NCI-H345 treated with DMSO at 0.1 percent for 48 hours (cell line): ENCODE results near the gene CD46.
"Not testable (repeated sequence)": the region's sequence is repeated elsewhere in the genome, so short reads cannot be mapped to it uniquely, and the experiment has no call there.

Experiments used
- DNase-seq: peaks from one replicate; lab custom pipeline; 2025; ENCODE audit not compliant: unreplicated experiment; lab: John Stamatoyannopoulos, UW

The CD46 gene

GRCh38 chr1:207751790-207752455, at the start of gene CD46:
TSS of gene CD46 (plus strand) at chr1:207752054. CDS start at chr1:207752213, 159 bp downstream.
- DNase-seq: peak; percentile 93

DNA sequence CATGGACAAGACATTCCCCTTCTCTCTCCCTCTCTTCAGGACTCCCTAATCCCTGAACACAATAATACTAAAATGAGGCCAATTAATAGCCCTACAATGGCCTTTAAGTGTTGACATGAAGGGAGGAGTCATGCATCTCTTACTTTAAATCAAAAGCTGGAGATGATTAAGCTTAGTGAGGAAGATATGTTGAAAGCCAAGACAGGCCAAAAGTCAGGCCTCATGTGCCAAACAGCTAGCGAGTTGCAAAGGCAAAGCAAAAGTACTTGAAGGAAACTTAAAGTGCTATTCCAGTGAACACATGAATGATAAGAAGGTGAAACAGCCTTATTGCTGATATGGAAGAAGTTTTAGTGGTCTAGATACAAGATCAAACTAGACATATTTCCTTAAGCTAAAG, 49.5 kb upstream of the CD46 start:
- DNase-seq: no peak

- DNase-seq: no peak
Measured at GRCh38 chr1:207703712-207704111, 48.1 kb upstream of the CD46 start.

- DNase-seq: not testable (repeated sequence)
Measured at GRCh38 chr1:207708004-207708403, 43.9 kb upstream of the CD46 start.

DNA sequence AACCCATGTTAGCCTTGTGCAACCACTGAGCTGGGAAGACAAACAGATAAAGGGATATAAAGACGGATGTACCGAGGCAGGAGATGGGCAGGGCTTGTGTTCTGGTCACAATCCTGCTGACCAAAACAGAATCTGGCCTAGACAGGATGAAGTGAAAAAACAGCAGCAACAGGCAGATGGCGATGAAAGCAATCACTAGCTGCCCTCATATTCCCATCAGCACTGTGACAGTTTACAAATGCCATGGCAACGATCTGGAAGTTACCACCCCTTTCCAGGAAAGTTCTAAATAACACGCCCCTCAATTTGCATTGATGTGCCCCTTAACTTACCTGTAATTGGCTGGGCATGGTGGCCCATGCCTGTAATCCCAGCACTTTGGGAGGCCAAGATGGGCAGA, 40.6 kb upstream of the CD46 start:
- no peak for DNase-seq

DNA sequence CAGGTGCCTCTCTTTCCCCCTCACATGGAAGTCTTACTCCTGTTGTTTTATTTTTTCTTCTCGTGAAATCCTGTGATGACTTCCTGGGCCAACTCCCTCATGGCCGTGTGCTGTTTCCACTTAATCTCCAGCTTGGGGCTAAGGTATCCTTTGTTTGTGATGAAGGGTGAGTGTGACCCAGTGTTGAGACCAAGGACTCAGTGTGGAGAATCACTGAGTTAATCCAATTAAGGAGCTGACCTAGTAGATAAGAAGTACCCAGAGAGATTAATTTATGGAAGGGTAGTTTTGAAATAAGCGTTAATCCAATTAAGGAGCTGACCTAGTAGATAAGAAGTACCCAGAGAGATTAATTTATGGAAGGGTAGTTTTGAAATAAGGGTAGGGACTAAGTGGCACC, 39.2 kb upstream of the CD46 start:
- not testable (repeated sequence) for DNase-seq

- no peak for DNase-seq
Measured at GRCh38 chr1:207713529-207713928, 38.3 kb upstream of the CD46 start.

GRCh38 chr1:207719234-207719633, 32.6 kb upstream of the CD46 start:
- no peak for DNase-seq

- DNase-seq: not testable (repeated sequence)
Measured at GRCh38 chr1:207728200-207728858, 23.5 kb upstream of the CD46 start.

DNA sequence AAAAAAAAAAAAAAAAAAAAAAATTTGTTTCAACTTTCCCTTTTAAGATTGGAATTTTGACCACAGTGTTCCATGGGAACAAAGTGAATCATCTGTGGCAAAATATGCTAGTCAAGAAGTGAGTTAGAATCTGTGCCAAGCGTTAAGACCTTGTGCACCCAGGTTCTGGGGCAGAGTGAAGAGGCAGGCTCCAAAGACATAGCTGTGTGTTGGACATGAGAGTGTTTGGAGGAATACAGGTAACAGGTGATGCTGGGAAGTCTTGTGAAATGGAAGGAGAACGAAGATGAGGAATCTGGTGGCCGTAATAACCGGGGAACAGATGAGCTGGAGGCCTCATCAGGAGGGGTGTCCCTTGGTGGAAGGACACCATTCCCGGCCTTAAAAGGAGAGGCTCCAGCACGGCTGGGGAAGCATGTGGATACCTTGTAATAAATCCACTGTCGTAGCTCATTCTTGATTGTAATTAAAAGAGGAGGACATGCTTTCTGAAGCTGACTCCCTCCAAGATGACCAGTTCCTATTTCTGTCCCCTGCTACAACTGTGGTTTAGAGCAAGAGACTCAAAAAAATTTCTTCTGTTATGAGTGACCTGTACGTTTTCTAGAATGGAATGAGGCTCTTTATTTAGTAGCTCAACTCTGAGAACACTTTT, 14.2 kb upstream of the CD46 start:
- not testable (repeated sequence) for DNase-seq

DNA sequence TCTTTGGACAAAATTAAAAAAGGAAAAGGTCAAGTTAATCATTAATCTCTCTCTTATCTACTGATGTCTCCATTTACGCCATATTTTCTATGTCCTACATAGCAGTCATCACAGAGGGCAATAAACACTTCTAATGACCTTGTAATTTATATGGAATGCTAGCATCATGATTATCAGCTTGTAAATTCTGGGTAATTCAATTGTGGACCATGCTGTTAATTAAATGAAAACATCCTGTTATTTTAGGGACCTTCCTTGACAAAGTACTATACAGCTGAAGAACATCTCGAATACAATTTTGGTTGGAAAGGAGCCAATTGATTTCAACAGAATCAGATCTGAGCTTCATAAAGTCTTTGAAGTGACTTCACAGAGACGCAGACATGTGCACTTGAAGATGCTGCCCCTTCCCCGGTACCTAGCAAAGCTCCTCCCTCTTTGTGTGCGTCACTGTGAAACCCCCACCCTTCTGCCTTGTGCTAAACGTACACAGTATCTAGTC, 13.6 kb upstream of the CD46 start:
- DNase-seq: not testable (repeated sequence)

DNA sequence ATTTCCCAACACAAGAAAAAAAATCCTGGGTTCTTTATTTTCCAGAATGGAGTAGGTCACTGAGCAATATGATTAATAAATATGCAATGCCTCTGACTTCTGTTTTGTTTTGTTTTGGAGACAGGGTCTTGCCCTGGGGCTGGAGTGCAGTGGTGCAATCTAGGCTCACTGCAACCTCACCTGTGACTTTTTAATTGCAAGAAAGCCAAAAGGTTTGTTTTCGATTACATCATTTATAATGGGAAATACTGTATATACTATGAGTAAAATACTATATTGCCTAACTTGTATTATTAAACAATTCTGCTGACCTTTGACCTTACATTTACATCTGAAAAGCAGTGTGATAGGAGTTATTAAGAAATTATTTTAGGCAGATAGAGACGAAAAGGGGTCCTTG, 11.6 kb upstream of the CD46 start:
- DNase-seq: no peak

DNA sequence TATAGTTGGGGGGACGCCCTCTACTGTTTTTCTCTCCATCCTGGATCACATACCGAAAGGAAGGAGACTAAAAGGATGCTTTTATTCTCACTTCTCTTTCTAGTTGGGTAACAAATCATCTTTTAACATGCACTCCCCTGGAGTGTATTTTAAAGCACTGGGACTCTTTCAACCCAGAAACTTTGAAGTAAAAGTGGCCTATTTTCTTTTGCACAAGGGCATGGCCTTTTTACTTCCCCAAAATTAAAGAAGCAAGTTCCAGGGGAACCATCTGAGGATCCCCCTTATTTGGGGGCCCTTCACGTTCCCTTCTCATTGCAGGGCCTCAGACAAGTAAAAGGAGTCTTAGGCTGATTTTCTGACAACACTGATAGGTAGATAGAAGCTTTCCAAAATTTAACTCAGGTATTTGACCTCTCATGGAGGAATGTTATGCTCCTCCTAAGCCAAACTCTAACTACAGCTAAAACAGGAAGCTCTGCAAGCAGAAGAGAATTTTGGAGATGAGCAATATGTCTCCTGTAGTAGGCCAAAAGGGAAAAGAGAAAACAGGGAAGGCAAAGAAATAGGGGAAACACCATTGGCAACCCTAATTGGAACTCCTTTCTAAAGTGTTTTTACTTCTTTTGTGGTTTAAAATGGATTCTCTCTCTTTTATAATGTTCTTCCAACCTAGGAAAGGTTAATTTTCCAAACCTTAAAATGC, 8.9 kb upstream of the CD46 start:
- no peak for DNase-seq

DNA sequence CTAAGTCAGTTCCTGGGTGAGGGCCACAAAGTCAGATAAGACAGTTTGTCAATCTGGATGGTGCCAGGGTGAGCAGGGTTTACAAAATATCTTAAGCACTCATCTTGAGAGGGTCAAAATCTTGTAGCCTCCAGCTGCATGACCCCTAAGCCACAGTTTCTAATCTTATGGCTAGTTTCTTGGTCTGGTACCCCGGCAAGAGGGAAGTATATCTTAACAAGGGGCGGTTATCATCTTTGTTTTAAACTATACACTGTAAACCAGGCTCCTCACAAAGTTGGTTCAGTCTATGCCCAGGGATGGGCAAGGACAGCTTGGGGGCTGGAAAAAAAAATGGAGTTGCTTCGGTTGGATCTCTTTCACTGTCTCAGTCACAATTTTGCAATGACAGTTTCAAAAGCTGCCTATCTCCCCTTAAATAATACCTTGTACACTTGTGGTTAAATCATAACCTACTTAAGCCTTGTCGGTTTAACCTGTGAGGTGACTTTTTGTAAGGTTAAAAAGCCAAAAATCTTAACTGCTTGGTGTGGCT, 7.8 kb upstream of the CD46 start:
- DNase-seq: no peak

DNA sequence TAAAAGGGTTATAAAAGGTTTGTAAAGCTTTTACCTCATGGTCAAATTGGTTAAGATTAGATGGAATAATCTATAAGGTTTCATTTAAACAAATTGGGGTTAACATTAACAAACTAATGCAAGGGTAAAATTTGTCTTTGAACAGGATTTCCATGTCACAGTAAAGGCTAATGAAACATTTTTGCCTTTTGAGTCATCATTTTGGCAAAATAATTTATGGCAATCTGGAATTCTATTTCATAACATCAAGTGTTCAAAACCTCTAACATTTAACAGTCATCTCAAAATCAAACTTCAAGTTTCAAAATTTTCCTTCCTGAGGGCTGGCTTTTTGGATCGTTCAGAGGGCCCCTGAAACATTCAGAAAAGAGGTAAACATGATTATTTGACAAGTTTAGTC, 6.6 kb upstream of the CD46 start:
- no peak for DNase-seq

GRCh38 chr1:207745839-207746767, 5.8 kb upstream of the CD46 start:
- DNase-seq: no peak

- no peak for DNase-seq
Measured at GRCh38 chr1:207747627-207748492, 4.0 kb upstream of the CD46 start.

- DNase-seq: peak; percentile 7
Measured at GRCh38 chr1:207748737-207749528, 2.9 kb upstream of the CD46 start.
